NK-92 treated with Interleukin-12 subunit alpha and Interleukin-12 subunit beta, amount 100 ng/mL, for 24 hours (cell line): ENCODE measurements around the gene SIRT7.

Experiments used
- DNase-seq: peaks from one replicate; lab custom pipeline; 2025; lab: John Stamatoyannopoulos, UW

Gene SIRT7, protein sequence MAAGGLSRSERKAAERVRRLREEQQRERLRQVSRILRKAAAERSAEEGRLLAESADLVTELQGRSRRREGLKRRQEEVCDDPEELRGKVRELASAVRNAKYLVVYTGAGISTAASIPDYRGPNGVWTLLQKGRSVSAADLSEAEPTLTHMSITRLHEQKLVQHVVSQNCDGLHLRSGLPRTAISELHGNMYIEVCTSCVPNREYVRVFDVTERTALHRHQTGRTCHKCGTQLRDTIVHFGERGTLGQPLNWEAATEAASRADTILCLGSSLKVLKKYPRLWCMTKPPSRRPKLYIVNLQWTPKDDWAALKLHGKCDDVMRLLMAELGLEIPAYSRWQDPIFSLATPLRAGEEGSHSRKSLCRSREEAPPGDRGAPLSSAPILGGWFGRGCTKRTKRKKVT

GRCh38 chr17:81917565-81918332 is at the start of gene SIRT7:
TSS of gene SIRT7 (minus strand) at chr17:81918176. CDS start at chr17:81918131, 45 bp downstream.
- peak; percentile 75 for DNase-seq

DNA sequence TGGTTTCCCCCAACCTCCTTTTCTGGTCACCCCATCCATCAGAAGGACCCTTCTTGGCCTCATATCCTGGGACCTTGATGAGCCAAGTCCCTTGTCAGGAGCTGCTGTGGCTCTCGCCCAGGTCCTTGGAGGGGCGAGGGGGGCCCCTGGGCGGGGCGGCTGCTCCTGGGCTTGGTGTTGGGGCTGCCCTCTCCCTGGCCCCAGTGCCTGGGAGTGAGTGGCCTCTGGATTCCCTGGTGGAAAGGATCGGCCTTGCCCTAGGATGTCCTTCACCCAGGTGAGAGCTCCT is 49.2 kb upstream of the SIRT7 start:
- no peak for DNase-seq

- DNase-seq = no peak
These were observed 48.6 kb upstream of the SIRT7 start for GRCh38 chr17:81966343-81967243.

DNA sequence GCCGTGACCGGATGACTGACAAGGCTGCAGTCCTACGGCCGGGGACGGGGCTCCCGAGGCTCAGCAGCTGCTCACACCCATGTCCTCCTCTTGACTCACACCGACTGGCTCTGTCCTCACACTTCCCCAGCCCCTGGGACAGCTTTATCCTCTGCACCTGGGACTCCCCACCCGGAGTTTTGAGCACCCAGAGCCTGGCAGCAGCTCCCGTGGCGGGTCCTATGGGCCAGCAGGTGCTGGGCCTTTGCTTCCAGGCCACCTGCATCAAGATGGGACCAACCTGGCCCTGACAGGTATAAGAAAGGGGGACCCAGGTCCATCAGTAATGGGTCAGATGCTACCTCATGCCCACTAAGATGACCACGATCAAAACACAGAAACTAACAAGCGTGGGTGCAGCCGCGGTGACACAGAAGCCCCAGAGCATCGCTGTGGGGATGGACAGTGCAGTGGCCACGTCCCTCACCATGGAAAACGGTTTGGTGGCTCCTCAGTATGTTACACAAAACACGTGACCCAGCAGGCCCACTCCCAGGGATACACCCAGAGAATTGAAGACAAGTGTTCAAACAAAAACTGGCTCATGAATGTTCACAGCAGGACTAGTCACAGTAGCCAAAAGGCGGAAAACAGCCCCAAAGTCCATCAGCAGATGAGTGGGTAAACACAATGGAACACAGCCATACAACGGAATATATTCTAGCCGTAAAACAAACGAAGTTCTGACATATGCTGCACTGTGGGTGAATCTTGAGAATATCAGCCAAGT is 46.3 kb upstream of the SIRT7 start:
- DNase-seq = no peak

- no peak for DNase-seq
These were observed 44.8 kb upstream of the SIRT7 start for GRCh38 chr17:81962499-81963441.

DNA sequence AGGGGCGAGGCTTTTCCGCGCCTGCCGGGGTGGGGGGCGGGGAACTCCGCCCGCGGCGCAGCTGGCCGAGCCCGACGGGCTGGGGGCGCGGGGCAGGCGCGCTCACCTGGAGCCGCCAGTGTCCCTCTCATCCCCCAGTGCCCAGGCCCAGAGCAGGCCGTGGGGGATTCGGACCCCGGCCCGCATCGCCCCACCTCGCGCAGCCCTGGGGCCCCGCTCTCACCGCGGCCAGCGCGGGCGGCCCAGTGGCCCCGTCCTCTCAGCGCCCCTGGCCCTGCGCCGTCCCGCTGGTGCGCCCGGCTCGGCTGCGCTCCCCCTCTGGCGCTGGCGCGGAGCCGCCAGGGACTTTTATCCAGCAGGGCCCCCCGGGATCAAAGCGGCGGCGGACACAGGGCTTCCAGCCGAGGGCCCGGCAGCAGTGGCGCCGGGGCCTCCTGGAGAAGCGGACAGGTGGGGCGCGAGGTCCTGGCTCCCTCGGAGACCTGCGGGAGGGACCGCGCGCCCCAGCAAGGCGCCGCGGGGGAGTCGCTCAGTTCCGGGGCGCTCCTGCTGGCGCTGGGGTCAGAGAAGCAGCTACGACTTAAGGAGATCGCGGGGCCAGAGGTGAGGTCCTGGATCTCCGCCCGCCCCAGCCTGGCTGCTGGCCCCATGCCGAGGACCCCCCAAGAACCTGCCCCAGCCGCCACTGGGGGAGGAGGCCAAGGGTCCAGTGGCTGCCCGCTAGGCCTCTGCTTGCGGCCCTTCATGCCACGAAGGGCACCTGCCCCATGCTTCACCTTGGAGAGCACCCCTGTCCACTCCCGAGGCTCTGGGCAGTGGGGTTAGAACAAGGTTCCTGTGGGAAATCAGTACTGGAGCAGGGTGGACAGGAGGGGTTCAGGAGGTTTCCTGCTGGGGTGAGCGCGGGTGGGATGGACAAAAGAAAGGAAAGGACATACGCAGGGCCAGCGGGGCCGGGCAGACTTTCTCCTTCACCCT is 43.8 kb upstream of the SIRT7 start:
- no peak for DNase-seq

DNA sequence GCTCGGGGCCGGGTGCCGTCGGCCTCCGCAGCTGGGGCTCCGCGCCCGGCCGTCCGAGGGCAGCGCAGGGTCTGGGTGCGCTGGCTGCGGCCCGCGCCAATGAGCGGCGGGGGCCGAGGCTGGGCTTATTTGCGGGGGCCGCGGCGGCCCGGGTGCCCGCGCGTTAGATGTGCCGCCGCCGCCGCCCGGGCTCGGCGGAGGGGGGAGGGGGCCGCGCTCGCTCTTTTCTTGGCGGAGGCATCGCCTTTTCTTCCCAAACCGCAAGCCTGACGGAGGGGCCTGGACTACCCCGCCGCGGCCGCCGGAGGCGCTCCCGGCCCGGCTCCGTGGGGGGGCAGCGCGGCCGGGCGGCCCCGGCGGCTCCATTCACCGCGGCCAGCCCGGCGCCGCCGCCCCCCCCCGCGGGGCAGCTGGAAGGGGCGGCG is 43.1 kb upstream of the SIRT7 start, which contains the start of gene NOTUM:
TSS of gene NOTUM (minus strand) at position 101 of the 425 bp plus-strand sequence. CDS start 278 bp downstream, outside the sequence.
- no peak for DNase-seq

- DNase-seq = no peak
These were observed 42.4 kb upstream of the SIRT7 start for GRCh38 chr17:81960130-81960958.

- no peak for DNase-seq
These were observed 41.6 kb upstream of the SIRT7 start for GRCh38 chr17:81959362-81960129.

DNA sequence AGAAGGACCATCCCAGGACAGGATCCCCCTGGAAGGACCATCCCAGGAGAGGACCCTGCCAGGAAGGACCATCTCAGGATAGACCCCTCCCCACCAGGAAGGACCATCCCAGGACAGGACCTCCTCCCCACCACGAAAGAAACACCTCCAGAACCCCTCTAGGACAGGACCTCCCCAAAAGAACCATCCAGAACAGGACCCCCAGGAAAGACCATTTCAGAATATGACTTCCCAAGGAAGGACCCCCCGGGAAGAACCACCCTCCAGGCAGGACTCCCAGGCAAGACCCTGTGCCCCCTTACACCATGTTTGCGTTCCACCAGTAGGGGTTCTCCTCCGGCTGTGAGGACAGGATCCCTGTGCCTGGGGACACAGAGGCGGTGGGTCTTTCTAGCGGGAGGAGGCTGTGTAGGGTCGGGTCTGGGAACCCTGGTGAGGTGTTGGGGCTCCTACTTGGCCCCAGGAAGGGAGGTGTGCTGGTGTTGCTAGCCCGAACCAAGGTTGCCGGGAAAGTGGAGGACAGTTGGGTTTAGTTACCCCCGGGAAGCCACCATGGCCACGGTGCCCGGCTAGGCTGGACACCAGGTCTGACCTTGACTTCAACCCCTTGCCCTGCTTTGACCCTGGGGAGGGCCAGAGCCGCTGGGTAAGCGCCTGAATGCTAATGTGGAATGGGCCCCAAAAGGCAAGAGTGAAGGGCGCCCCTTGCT is 40.8 kb upstream of the SIRT7 start:
- DNase-seq = no peak

DNA sequence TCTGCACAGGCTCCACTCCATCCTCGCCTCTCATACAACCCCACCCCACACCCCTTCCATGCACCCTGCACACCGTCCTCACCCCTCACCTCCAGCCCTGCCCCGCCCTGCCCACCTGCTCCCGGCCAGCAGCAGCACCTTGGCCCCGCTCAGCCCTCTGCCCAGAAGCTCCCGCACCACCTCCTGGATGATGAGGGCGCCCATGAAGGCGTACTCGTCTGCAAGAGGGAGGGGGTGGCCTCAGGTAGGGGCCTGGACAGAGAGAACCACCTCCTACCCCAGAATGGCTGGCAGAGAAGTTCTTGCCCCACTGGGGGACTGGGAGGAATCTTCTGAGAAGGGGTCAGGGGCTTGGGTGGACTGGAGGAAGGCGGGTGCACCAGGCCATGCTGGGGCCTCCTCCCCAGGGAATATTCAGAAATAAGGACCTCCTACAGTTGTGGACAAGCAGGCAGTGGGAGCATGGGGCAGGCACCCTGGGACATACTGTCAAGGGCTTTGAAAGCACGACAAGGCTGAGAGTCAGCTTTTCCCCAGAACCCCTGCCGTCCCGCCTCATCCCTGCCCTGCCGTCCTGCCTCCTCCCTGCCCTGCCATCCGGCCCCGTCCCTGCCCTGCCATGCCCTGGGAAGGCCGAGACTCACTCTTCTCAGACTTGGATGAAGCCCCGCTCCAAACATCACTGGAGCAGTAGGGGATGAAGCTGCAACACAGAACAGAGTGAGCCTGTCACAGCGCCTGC is 39.9 kb upstream of the SIRT7 start:
- no peak for DNase-seq

GRCh38 chr17:81956607-81957589 is 38.9 kb upstream of the SIRT7 start:
- DNase-seq = no peak

GRCh38 chr17:81955756-81956544 is 38.0 kb upstream of the SIRT7 start:
- DNase-seq = no peak
